ENCODE measurements around the gene NFILZ. TPM values are rescaled to one million over a fixed set of nuclear protein-coding genes. Genes with fewer than 3 reads are reported as not detected.

Gene NFILZ
- total RNA-seq, 1 experiment from 2014 or later: not detected

GRCh38 chr19:8596168-8596567 lies 34.3 kb upstream of the NFILZ start:
- DNase-seq (ENCODE audit: low read depth, low spot score) (no peak), ATAC-seq (no peak)
- no peaks in the 10 kb centered on the region for H3K36me3 ChIP-seq (ENCODE audit: control insufficient read depth in 1 of 2, insufficient read depth in 2 of 2, low read length in 2 of 2)
- no peaks in the 10 kb centered on the region for H4K20me1 ChIP-seq (ENCODE audit: insufficient read depth)
- intact Hi-C loops (cut with micrococcal nuclease): no loop called here
- ChIA-PET RAD21 (ENCODE audit: low non-redundant PET in 1 of 2, low total read pairs in 2 of 2, uncharacterized antibody in 2 of 2, unreplicated experiment in 2 of 2) (no interaction called here), POLR2A (no interaction called here), CTCF (interaction anchor here (1.2 to 3.7 kb wide), 3 partner anchors 10 to 18 kb away, joined by 3 to 20 read pairs (median 12); no protein-coding TSS in a partner anchor)
- no peaks in the 10 kb centered on the region for H3K27me3 ChIP-seq (ENCODE audit: insufficient read depth, low read length)
- no TSS peak for BruUV-seq (replicated peaks)
- H3K79me2 ChIP-seq (ENCODE audit: insufficient read depth, low read length): no peaks in the 10 kb centered on the region
- no peak overlapping the region for H2AFZ ChIP-seq (ENCODE audit: low read depth, low read length, poor library complexity, severe bottlenecking)
- no peaks in the 10 kb centered on the region for H3K9me2 ChIP-seq (ENCODE audit: insufficient read depth)
- no peak overlapping the region for H3K4me3 ChIP-seq (replicated peaks in 1 of 2; ENCODE audit: low read depth in 1 of 2, low read length in 2 of 2)
- TF ChIP-seq YY1 (IDR thresholded peaks at IDR 0.05; ENCODE audit: extremely low read depth, insufficient replicate concordance, low read depth, low read length) (no peak), SRF (IDR thresholded peaks at IDR 0.05; ENCODE audit: low read depth) (no peak), EGR1 (IDR thresholded peaks at IDR 0.05; ENCODE audit: low read depth) (no peak), ZNF274 (IDR thresholded peaks at IDR 0.05; ENCODE audit: low read depth, low read length) (no peak), ZBTB33 (IDR thresholded peaks at IDR 0.05; ENCODE audit: extremely low read depth, insufficient replicate concordance, low read length) (no peak), FOSL1 (IDR thresholded peaks at IDR 0.05; ENCODE audit: low read depth) (no peak), JUND (IDR thresholded peaks at IDR 0.05) (no peak), REST (IDR thresholded peaks at IDR 0.05; ENCODE audit: low read depth) (no peak)
- H3K4me2 ChIP-seq (ENCODE audit: low read length): no peak overlapping the region
- peaks cover 0 to 4% of the 10 kb centered on the region in 2 experiments; a peak in 2 of 4 replicates for H3K9me3 ChIP-seq (ENCODE audit: control insufficient read depth in 1 of 2, insufficient read depth in 1 of 2, low read depth in 1 of 2, low read length in 2 of 2)
- peaks cover 3 to 5% of the 10 kb centered on the region in 2 experiments; a peak in 2 of 4 replicates for H3K4me1 ChIP-seq (ENCODE audit: control insufficient read depth in 1 of 2, insufficient read depth in 2 of 2, low read length in 2 of 2)
- H3K9ac ChIP-seq (ENCODE audit: low read length): no peak overlapping the region
- no peak overlapping the region for H3K27ac ChIP-seq (ENCODE audit: low read depth, low read length)

Data from HCT116 (cell line).